ENCODE measurements around the gene GALNT9.
"Not testable (repeated sequence)": the region's sequence is repeated elsewhere in the genome, so short reads cannot be mapped to it uniquely, and the experiment has no call there.

The GALNT9 gene

DNA sequence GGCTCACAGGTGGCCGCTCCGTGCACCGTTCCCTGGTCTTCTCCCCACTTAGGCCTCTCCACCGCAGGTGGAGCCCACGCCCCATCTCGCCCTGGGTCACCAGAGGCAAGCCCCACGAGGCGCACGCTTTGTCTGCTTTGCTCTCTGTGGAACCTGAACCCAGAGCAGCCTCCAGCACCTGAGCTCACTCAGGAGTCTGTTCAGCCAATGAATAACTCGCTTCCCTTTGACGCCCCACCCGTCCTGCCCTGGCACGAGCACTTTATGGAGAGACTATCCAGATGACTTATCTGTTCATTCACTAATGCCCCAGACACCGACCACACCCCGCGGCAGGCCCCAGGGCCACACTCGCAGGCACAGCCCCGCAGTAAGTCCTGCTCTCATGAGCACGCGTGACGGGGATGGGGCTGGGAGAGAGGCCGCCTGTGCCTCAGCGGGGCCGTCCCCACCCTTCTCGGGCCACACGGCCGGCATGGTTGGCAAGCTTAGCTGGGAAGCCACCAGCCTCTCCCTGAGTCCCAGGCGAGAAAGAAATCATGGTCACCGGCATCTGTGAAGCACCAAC is 100.1 kb downstream of the GALNT9 start:
- no peak for DNase-seq

- no peak for DNase-seq
Measured at GRCh38 chr12:132228476-132229192, 100.8 kb downstream of the GALNT9 start.

- no peak for DNase-seq
Measured at GRCh38 chr12:132227782-132228475, 101.5 kb downstream of the GALNT9 start.

DNA sequence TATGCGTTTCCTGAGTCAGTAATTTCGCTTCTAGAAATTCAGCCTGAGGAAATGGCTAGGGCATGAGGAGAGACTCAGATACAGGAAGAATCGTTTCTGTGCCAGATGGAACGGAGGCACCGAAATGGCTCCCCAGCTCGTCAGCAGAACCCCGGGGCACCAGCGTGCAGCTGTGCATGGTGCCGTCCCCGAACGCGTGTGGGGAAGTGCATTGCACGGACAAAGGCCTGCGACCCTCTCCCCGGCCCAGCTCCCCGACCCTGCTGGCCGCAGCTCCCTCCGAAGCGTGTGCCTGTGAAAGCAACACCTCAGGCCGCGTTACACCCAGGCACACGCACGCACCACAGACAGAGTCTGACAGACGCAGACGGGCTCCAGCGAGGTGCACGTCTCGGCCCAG is 102.3 kb downstream of the GALNT9 start:
- no peak for DNase-seq

- DNase-seq, result no peak
Measured at GRCh38 chr12:132226604-132227003, 102.8 kb downstream of the GALNT9 start.

DNA sequence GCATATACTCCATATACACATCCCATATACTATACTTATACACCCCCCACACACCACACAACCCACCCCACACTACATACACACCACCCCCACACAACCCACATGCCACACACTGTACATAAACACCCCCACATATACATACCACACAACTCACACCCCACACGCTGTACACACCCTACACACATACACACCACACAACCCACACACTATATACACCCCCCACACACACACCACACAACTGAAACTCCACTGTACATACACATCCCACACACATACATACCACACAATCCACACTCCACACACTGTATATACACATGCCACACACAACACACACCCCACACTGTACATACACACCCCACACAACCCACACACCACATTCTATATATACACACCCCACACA is 104.2 kb downstream of the GALNT9 start:
- DNase-seq, result no peak

DNA sequence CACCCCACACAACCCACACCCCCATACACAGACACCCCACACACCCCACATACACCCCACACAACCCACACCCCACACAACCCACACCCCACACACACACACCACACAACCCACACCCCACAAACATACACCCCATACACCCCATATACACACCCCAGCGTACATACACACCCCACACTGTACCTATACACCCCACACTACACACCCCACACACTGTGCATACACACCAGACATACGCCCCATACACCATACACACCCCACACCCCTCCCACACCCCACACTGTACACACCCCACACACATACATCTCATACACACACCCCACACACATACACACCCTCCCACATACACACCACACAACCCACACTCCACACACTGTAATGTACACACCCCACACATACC is 104.9 kb downstream of the GALNT9 start:
- DNase-seq, result no peak

DNA sequence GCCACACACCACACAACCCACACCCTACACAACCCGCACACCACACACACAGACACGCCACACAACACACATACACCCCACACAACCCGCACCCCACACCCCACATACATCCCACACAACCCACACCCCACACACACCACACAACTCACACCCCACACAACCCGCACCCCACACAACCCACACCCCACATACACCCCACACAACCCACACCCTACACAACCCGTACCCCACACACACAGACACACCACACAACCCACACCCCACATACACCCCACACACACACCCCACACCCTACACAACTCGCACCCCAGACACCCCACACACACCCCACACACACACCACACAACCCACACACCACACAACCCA is 106.6 kb downstream of the GALNT9 start:
- no peak for DNase-seq

GRCh38 chr12:132222096-132222807 is 107.1 kb downstream of the GALNT9 start:
- DNase-seq, result peak; percentile 63

GRCh38 chr12:132219761-132220160 is 109.6 kb downstream of the GALNT9 start:
- not testable (repeated sequence) for DNase-seq

- no peak for DNase-seq
Measured at GRCh38 chr12:132219323-132219722, 110.1 kb downstream of the GALNT9 start.

- peak; percentile 41 for DNase-seq
Measured at GRCh38 chr12:132218915-132219314, 110.5 kb downstream of the GALNT9 start.

DNA sequence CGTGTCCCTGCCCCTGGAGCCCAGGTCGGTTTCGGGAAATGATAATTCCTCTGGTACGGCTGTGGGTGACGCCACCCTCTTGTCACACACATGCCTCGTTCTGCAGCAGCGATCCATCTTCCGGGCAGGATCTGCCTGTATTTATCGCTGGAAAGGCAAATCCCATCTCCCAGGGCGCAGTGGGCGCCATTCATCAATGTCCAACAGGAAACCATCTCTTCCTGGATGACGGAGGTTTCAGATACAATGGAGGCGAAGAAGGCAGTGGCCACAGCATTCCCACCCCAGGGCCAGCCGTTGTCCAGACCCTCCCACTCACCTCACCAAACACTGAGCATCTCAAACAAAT is 110.9 kb downstream of the GALNT9 start:
- no peak for DNase-seq

DNA sequence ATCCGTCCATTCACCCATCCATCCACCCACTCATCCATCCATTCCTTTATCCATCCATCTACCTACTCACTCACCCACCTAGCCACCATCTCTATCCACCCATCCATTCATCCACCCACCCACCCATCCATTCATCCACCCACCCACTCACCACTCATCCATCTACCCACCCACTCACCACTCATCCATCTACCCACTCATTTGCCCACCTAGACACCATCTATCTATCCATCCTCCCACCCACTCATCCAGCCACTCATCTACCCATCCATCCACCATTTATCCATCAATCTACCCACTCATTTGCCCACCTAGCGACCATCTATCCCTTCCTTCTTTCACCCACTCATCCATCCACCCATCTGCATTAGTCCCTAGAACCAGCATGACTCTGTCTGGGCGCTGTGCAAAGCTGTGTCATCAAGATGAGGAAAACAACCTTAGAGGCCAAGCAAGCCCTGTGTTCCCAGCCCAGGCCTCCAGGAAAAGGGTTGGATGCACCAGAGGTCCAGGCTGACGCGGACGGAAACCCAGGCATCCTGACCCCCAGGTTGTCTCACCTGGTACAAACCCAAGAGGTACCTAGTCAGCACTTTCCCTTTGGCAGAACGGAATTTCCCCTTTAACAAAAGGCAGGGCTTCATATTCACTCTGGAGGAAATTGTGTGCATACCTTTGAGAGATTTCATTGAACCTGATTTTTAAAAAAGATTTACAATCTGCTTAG is 111.4 kb downstream of the GALNT9 start:
- DNase-seq, result no peak

- no peak for DNase-seq
Measured at GRCh38 chr12:132217371-132217770, 112.0 kb downstream of the GALNT9 start.

- DNase-seq, result no peak
Measured at GRCh38 chr12:132216354-132216987, 112.9 kb downstream of the GALNT9 start.

DNA sequence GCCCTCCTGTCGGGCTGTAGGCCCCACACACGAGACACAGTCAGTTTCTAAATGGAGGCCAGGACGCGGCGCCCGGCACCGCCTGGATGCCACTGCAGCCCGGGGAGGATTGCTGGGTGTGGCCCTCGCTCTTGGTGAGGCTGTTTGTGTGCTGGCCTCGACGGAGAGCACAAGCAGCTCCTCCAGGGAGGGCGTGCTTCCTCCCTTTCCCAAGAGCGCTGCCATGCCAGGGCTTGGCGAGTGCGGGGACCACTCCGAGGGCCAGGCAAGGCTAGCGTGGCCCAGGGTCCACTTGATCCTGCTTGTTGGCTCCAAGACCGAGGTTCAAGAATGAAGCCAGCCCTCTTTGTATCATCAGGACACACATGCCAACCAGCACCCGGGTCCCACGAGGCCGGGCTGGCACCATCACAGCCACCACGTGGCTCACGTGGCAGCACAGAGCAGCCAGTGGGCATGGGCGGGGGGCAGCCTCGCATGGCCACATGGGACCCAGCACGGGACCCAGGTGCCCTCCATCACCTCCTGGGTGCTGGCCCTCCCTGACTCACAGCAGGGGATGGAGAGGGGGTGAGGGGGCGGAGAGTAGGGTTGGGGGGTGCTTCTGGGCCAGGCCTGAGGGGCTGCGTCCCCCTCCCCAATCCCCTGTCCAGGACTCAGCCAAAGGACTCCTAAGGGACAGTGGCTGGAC is 113.9 kb downstream of the GALNT9 start:
- DNase-seq, result no peak

DNA sequence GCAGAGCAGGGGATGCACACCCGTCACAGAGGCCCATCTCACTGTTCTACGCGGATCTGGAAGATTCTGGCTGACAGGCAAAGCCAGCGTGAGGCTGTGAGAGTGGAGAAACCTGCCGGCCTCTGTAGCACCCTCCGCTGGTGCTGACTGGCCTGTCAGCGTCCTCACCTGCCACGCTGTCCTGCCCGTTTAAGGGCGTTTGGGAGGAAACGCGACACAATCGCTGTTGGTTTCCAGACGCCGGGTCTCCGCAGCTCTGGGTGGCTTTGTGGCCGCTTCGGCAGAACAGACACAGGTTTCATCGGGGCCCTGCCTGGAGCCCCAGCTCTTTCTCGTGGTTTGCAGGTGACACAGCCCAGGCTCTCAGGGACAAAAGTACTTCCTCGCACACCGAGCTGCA is 114.5 kb downstream of the GALNT9 start:
- DNase-seq, result no peak

DNA sequence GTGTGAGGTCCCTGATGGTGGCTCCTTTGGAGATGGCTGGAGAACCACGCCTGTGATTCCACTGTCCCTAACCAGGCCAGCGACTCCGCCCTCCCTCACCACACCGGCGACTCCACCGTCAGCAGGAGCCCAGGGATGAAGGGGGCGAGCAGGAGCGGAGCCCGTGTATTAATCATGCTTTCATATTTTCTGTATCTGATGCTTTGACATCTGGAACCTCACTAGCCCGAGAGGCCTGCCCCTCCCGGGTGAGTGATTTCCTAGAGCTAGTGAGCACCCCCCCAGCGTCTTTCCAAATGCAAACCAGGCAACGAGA is 115.3 kb downstream of the GALNT9 start:
- no peak for DNase-seq

- DNase-seq, result no peak
Measured at GRCh38 chr12:132213359-132214160, 115.8 kb downstream of the GALNT9 start.

- peak; percentile 58 for DNase-seq
Measured at GRCh38 chr12:132211816-132212215, 117.6 kb downstream of the GALNT9 start.

Data from CD4-positive, alpha-beta T cell treated with Interferon gamma for 1 hour (primary cell).